Measurements from ENCODE around the gene LOXL1. TPM values are rescaled to one million over a fixed set of nuclear protein-coding genes. Genes with fewer than 3 reads are reported as not detected.

LOXL1 gene
- total RNA-seq, 1 donor from 2014 or later = 0.13 TPM

GRCh38 chr15:73899197-73900094 lies 26.8 kb upstream of the LOXL1 start:
- DNase-seq (ENCODE audit: low read depth in 2 of 2) = no peak

GRCh38 chr15:73900095-73900712 lies 26.1 kb upstream of the LOXL1 start:
- DNase-seq (ENCODE audit: low read depth in 2 of 2) = no peak

GRCh38 chr15:73901126-73901810 lies 25.0 kb upstream of the LOXL1 start:
- DNase-seq (ENCODE audit: low read depth in 2 of 2) = no peak

- DNase-seq (ENCODE audit: low read depth in 2 of 2) = no peak
These were observed 23.9 kb upstream of the LOXL1 start for GRCh38 chr15:73902121-73903020.

- no peak for DNase-seq (ENCODE audit: low read depth in 2 of 2)
These were observed 22.0 kb upstream of the LOXL1 start for GRCh38 chr15:73904026-73904815.

GRCh38 chr15:73905225-73905827 lies 20.9 kb upstream of the LOXL1 start:
- no peak for DNase-seq (ENCODE audit: low read depth in 2 of 2)

- DNase-seq (ENCODE audit: low read depth in 2 of 2) = no peak
These were observed 19.8 kb upstream of the LOXL1 start for GRCh38 chr15:73906346-73907034.

- DNase-seq (ENCODE audit: low read depth in 2 of 2) = no peak
These were observed 19.2 kb upstream of the LOXL1 start for GRCh38 chr15:73907035-73907408.

GRCh38 chr15:73908030-73908821 lies 18.0 kb upstream of the LOXL1 start:
- DNase-seq (ENCODE audit: low read depth in 2 of 2) = peak; percentile 30 to 68

- DNase-seq (ENCODE audit: low read depth in 2 of 2) = no peak
These were observed 17.5 kb upstream of the LOXL1 start for GRCh38 chr15:73908822-73909122.

- DNase-seq (ENCODE audit: low read depth in 2 of 2) = no peak
These were observed 16.6 kb upstream of the LOXL1 start for GRCh38 chr15:73909651-73910050.

GRCh38 chr15:73910522-73911303 lies 15.5 kb upstream of the LOXL1 start:
- no peak for DNase-seq (ENCODE audit: low read depth in 2 of 2)

GRCh38 chr15:73912030-73912596 lies 14.1 kb upstream of the LOXL1 start:
- no peak for DNase-seq (ENCODE audit: low read depth in 2 of 2)

GRCh38 chr15:73914145-73914544 lies 12.1 kb upstream of the LOXL1 start:
- DNase-seq (ENCODE audit: low read depth in 2 of 2) = no peak

- no peak for DNase-seq (ENCODE audit: low read depth in 2 of 2)
These were observed 11.2 kb upstream of the LOXL1 start for GRCh38 chr15:73915082-73915481.

GRCh38 chr15:73918784-73919183 lies 7.5 kb upstream of the LOXL1 start:
- no peak for DNase-seq (ENCODE audit: low read depth in 2 of 2)

- DNase-seq (ENCODE audit: low read depth in 2 of 2) = no peak
These were observed 6.6 kb upstream of the LOXL1 start for GRCh38 chr15:73919706-73920105.
